ENCODE data around the gene ACACB. TPM values are rescaled to one million over a fixed set of nuclear protein-coding genes. Genes with fewer than 3 reads are reported as not detected.
A peak's percentile ranks its signal among the peaks of the same experiment; 100 is the strongest.

The ACACB gene
- total and polyA plus RNA-seq, 8 donors, result 12.5 to 21.3 (median 15.8) TPM

DNA sequence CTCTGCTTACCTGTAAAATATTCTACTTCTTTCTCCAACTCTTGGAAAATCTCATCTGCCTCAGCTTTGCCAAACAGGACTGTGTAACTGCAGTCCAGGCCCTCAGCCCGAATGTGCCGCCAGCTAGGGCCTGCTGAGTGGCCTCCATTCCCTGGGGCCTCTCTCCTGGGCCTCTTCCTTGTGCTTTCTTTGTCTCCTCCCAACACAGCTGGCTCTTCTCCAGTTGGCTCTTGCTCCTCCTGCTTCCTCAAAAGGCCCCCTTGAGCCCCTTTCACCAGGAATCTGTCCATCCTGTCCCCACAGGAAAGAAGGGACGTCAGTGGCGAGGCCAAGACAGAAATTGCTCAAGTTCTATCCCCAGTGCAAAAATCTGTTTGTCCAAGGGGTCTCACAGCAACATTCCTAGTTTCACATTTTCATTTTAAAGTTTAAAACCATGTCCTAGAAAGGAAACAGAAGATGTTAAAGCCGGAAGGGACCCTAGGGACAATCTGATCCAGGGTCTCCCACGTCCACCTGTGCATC is 23.8 kb upstream of the ACACB start:
- ATAC-seq (no peak), DNase-seq (no peak)
- intact Hi-C loops (cut with DNase I), result no loop called here

DNA sequence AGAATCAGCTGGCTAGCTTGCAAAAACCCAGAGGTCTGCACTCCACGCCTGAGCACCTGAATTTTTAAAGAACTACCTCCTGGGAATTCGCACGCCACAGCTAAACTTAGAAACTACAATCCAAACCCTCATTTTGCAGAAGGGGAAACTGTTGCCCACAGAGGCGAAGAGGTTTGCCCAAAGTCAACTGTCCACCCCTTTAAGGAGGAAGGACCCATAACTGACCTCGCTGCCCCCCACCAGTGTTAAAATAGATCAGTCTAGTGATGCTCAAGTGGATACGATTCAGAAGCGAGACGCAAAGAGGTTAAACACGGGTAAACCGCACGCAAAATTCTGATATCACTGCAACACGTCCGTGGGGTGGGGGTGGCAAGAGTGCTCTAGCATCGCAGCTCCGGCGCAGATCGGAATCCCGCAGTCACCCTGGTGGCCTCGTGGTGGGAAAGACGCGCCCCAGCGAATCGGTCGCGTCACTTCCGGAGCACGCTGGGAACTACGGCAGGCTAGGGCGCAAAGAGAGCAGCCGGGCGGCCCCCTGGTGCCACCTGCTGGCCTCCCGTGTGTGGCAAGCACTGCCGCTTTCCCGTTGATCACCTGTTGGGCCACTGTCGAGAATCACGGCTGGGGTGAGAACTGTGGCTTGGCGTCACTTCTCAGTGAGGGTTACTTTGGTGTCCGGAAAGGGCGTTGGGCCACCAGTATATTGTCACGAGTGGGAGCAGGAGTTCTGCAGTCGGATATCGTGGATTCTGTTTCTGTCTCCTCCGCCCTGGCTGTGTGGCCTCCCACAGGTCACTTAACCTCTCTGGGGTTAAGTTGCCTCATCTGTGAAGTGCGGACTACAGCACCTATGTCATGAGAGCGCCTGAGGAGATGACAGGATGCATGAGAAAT is 23.1 kb upstream of the ACACB start, which contains the start of gene ALKBH2:
Gene ALKBH2 (minus strand): TSS at position 451 of the 897 bp plus-strand sequence. CDS start 686 bp downstream, outside the sequence.
- H3K27me3 ChIP-seq, result no peaks in the 10 kb centered on the region
- H3K9me3 ChIP-seq, result no peaks in the 10 kb centered on the region
- DNase-seq (peak; percentile 89 to 99 (median 94)), ATAC-seq (peak; percentile 85)
- peak within 1 kb of the TSS in 1 of 2 donors; percentile 55 for H3K27ac ChIP-seq
- H3K4me1 ChIP-seq, result peaks cover 11 to 33% of the 10 kb centered on the region in 2 donors
- H3K4me3 ChIP-seq, result peak within 1 kb of the TSS; percentile 35 to 53
- intact Hi-C loops (cut with DNase I), result no loop called here
- peaks cover 0 to 23% of the 10 kb centered on the region in 2 donors for H3K36me3 ChIP-seq
- TF ChIP-seq, protein P1, sequence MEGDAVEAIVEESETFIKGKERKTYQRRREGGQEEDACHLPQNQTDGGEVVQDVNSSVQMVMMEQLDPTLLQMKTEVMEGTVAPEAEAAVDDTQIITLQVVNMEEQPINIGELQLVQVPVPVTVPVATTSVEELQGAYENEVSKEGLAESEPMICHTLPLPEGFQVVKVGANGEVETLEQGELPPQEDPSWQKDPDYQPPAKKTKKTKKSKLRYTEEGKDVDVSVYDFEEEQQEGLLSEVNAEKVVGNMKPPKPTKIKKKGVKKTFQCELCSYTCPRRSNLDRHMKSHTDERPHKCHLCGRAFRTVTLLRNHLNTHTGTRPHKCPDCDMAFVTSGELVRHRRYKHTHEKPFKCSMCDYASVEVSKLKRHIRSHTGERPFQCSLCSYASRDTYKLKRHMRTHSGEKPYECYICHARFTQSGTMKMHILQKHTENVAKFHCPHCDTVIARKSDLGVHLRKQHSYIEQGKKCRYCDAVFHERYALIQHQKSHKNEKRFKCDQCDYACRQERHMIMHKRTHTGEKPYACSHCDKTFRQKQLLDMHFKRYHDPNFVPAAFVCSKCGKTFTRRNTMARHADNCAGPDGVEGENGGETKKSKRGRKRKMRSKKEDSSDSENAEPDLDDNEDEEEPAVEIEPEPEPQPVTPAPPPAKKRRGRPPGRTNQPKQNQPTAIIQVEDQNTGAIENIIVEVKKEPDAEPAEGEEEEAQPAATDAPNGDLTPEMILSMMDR (IDR thresholded peaks at IDR 0.05), result peak; percentile 90 to 97

More for the DNA sequence above, 23.8 kb upstream of the ACACB start:
- Histone ChIP-seq H3K27ac (peak overlapping the region in 1 of 2 donors; percentile 55), H3K4me1 (peaks cover 9 to 30% of the 10 kb centered on the region in 2 donors), H3K27me3 (no peaks in the 10 kb centered on the region), H3K4me3 (peak overlapping the region; percentile 35 to 53), H3K9me3 (no peaks in the 10 kb centered on the region), H3K36me3 (peaks cover 0 to 30% of the 10 kb centered on the region in 2 donors)
- TF ChIP-seq, protein P1 (IDR thresholded peaks at IDR 0.05), result no peak

DNA sequence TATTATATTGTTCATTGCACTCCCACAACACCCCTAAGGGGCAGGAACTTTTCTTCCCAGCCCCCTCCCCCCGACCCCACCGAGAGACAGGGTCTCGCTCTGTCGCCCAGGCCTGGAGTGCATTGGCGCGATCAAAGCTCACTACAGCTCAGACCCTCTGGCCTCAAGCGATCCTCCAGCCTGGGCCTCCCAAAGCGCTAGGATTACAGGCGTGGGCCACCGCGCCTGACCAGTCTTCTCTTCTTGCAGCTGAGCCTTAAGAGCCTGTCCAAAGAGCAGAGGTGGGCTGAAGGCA is 19.3 kb upstream of the ACACB start:
- no peak overlapping the region for H3K27ac ChIP-seq
- DNase-seq (no peak), ATAC-seq (no peak)
- H3K9me3 ChIP-seq, result no peaks in the 10 kb centered on the region
- peaks cover 11 to 44% of the 10 kb centered on the region in 2 donors for H3K4me1 ChIP-seq
- peaks cover 0 to 7% of the 10 kb centered on the region in 2 donors for H3K36me3 ChIP-seq
- H3K4me3 ChIP-seq, result peak overlapping the region; percentile 24 to 76
- TF ChIP-seq, protein P1 (IDR thresholded peaks at IDR 0.05), result no peak
- intact Hi-C loops (cut with DNase I), result no loop called here
- no peaks in the 10 kb centered on the region for H3K27me3 ChIP-seq

DNA sequence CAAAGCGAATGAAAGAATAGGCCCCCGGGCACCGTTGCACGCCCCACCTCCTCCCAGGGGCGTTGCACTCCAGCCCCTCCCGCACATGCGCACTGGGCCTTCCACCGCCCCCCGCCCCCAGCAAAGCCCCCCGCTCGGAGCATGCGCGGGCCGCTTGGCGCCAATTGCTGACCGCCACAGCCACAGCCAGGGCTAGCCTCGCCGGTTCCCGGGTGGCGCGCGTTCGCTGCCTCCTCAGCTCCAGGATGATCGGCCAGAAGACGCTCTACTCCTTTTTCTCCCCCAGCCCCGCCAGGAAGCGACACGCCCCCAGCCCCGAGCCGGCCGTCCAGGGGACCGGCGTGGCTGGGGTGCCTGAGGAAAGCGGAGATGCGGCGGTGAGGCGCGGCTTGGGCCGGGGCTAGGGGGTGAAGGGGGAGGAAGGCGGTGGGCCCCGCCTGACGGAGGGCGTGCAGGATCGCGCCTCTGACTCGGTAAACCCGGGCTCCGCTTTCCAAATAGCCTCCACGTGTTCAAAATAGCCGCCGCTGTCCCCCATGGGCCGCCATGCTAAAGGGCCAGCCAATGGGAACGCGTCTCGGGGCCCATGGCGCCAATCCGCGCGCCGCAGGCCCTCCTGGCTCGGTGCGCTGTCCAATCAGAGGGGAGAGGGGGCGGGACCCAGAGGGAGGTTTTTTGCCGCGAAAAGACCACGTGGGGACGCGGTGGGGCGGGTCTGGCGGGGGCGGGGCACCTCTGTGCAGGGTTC is 18.8 kb upstream of the ACACB start, which contains the start of gene UNG:
Gene UNG (plus strand): TSS at position 163 of the 748 bp plus-strand sequence. CDS start 83 bp downstream, at position 246.
- Histone ChIP-seq H3K27me3 (no peaks in the 10 kb centered on the region), H3K9me3 (no peaks in the 10 kb centered on the region), H3K36me3 (peaks cover 0 to 12% of the 10 kb centered on the region in 2 donors), H3K27ac (peak within 1 kb of the TSS; percentile 76 to 81), H3K4me1 (peaks cover 7 to 39% of the 10 kb centered on the region in 2 donors), H3K4me3 (peak within 1 kb of the TSS; percentile 76 to 97)
- ATAC-seq (peak; percentile 95), DNase-seq (peak; percentile 95 to 97 (median 97))
- intact Hi-C loops (cut with DNase I), result no loop called here
- TF ChIP-seq, protein P1 (IDR thresholded peaks at IDR 0.05), result no peak
